DOHH2 (cell line): ENCODE results near the gene RPS6KL1.
"Not testable (repeated sequence)": the region's sequence is repeated elsewhere in the genome, so short reads cannot be mapped to it uniquely, and the experiment has no call there.

Source experiments
- CTCF ChIP-seq: fragments of 200-600 bp; sonication (generic); IDR thresholded peaks from one replicate; pipeline ENCODE4 v1.5.1; 2014; ENCODE audit warnings: antibody characterized with exemption, mild to moderate bottlenecking, low read depth, low read length; ENCODE audit not compliant: poor library complexity, severe bottlenecking
- EZH2phosphoT487 ChIP-seq: fragments of 200-600 bp; sonication (generic); IDR thresholded peaks from 2 replicates; pipeline ENCODE4 v1.6.1; 2017; ENCODE audit warnings: borderline replicate concordance, mild to moderate bottlenecking, antibody characterized with exemption, low read length, moderate library complexity, mixed read lengths

- TF ChIP-seq CTCF, EZH2phosphoT487: not testable (repeated sequence)
Observed at GRCh38 chr14:74931744-74932143, 8.7 kb upstream of the RPS6KL1 start.
